ENCODE results near the gene MCTP1. TPM values are rescaled to one million over a fixed set of nuclear protein-coding genes. Genes with fewer than 3 reads are reported as not detected.

Gene MCTP1
- total and polyA plus RNA-seq, 2 of the 8 experiments (the other 6 are each of a cell fraction or from before 2014, with no cell fraction given), result 0.56 to 3.4 TPM

- CTCF ChIA-PET (ENCODE audit: partially characterized antibody), result interaction anchor here (0.6 to 1.1 kb wide), 3 partner anchors 42 to 1534 kb away, joined by 3 read pairs; no protein-coding TSS in a partner anchor
- TF ChIP-seq RNF2 (IDR thresholded peaks at IDR 0.05; ENCODE audit: borderline replicate concordance, low read depth, low read length, missing control alignments, poor library complexity, severe bottlenecking) (no peak), CHD1 (IDR thresholded peaks at IDR 0.05; ENCODE audit: low read depth, low read length) (no peak), SAP30 (IDR thresholded peaks at IDR 0.05; ENCODE audit: insufficient read depth, insufficient replicate concordance, low read length) (no peak), CEBPB (IDR thresholded peaks at IDR 0.05; ENCODE audit: low read depth, low read length) (no peak), YY1 (IDR thresholded peaks at IDR 0.05; ENCODE audit: low read depth, low read length) (no peak), NRF1 (IDR thresholded peaks at IDR 0.05; ENCODE audit: low read depth, low read length) (no peak), POLR2AphosphoS5 (IDR thresholded peaks at IDR 0.05; ENCODE audit: low read depth, low read length) (no peak), CTCF (IDR thresholded peaks at IDR 0.05; ENCODE audit: control extremely low read depth in 1 of 3, insufficient read depth in 1 of 3, low read depth in 1 of 3, low read length in 3 of 3) (no peak), KDM5A (IDR thresholded peaks at IDR 0.05; ENCODE audit: low read length) (no peak), HDAC2 (IDR thresholded peaks at IDR 0.05; ENCODE audit: borderline replicate concordance in 1 of 2, low read depth in 2 of 2, low read length in 2 of 2) (no peak), SIRT6 (IDR thresholded peaks at IDR 0.05; ENCODE audit: low read length) (no peak)
Measured at GRCh38 chr5:95274011-95274410, 10.9 kb downstream of the MCTP1 start.

More at GRCh38 chr5:95274011-95274410, 10.9 kb downstream of the MCTP1 start:
- Histone ChIP-seq H4K8ac (ENCODE audit: extremely low read depth, insufficient read depth, low read length) (peak overlapping the region; percentile 48; the same call in 1 of the 2 replicates), H3K23me2 (ENCODE audit: low read depth, low read length) (no peaks in the 10 kb centered on the region), H2BK15ac (ENCODE audit: low read length) (no peak overlapping the region), H3K4me2 (ENCODE audit: insufficient read depth in 1 of 2, low read depth in 2 of 2, low read length in 2 of 2) (no peak overlapping the region), H3K23ac (ENCODE audit: insufficient read length) (no peak overlapping the region), H3K4me1 (replicated peaks in 1 of 4; ENCODE audit: control insufficient read depth in 3 of 4, insufficient read depth in 4 of 4, low read length in 3 of 4) (no peaks in the 10 kb centered on the region), H4K20me1 (replicated peaks in 1 of 2; ENCODE audit: control insufficient read depth in 1 of 2, insufficient read depth in 2 of 2, low read length in 2 of 2) (no peaks in the 10 kb centered on the region), H4K5ac (ENCODE audit: insufficient read length, low read depth, low read length) (no peak overlapping the region), H4K91ac (replicated peaks; ENCODE audit: insufficient read length, low read length) (no peak overlapping the region), H3K9me3 (ENCODE audit: insufficient read depth in 2 of 2, low read depth in 1 of 2, low read length in 1 of 2) (peaks cover 0 to 3% of the 10 kb centered on the region in 2 experiments; a peak in 1 of 4 replicates), H2AFZ (ENCODE audit: low read length) (no peak overlapping the region), H3K14ac (ENCODE audit: insufficient read length) (no peak overlapping the region), H3K56ac (replicated peaks; ENCODE audit: insufficient read length, low read depth, low read length) (no peak overlapping the region), H3K27me3 (replicated peaks in 1 of 4; ENCODE audit: control insufficient read depth in 3 of 4, extremely low read depth in 1 of 4, insufficient read depth in 3 of 4, low read length in 3 of 4) (no peaks in the 10 kb centered on the region), H3K4me3 (ENCODE audit: extremely low read depth in 1 of 4, insufficient read depth in 2 of 4, low read depth in 3 of 4, low read length in 4 of 4) (no peak overlapping the region), H2BK12ac (ENCODE audit: low read depth, low read length) (0 out of 2 replicates have a peak overlapping the region, but pooled peaks have one; percentile 39), H3K36me3 (ENCODE audit: control insufficient read depth in 2 of 4, insufficient read depth in 4 of 4, low read length in 3 of 4) (no peaks in the 10 kb centered on the region), H3K79me2 (ENCODE audit: control insufficient read depth in 1 of 2, insufficient read depth in 2 of 2, low read length in 2 of 2) (no peaks in the 10 kb centered on the region), H2BK5ac (ENCODE audit: low read depth, low read length) (no peak overlapping the region), H3K18ac (ENCODE audit: extremely low read depth, low read length) (no peak overlapping the region), H2BK20ac (ENCODE audit: low read length) (no peak overlapping the region), H3K27ac (ENCODE audit: low read depth, low read length) (no peak overlapping the region), H2BK120ac (replicated peaks; ENCODE audit: low read depth, low read length) (no peak overlapping the region), H2AK5ac (ENCODE audit: low read depth, low read length) (no peak overlapping the region), H3K9ac (replicated peaks in 1 of 4; ENCODE audit: extremely low read depth in 1 of 4, low read depth in 3 of 4, low read length in 3 of 4) (no peak overlapping the region), H3K4ac (replicated peaks; ENCODE audit: insufficient read length, low read depth, low read length) (no peak overlapping the region), H3K79me1 (ENCODE audit: low read depth, low read length) (no peaks in the 10 kb centered on the region)
- POLR2A ChIA-PET (ENCODE audit: partially characterized antibody), result interaction anchor here (0.7 kb wide), 1 partner anchor 274 kb away, joined by 3 read pairs; no protein-coding TSS in a partner anchor
- 87% methylated on average over 5 of the region's 5 CpGs; no CpG with 5 or more reads in 1 of the 2 experiments for WGBS, 2 experiments (ENCODE audit: extremely low coverage in 1 of 2, insufficient coverage in 1 of 2, insufficient read length in 1 of 2, insufficient replicate concordance in 2 of 2, low coverage in 1 of 2, low lambda C conversion rate in 2 of 2, missing lambda C conversion rate in 1 of 2)
- DNase-seq (ENCODE audit: low read depth in 1 of 2, low spot score in 2 of 2) (no peak), FAIRE-seq (no peak)

All from H1 (cell line).